GM12878 (cell line): ENCODE results near the gene GPR18. TPM values are rescaled to one million over a fixed set of nuclear protein-coding genes. Genes with fewer than 3 reads are reported as not detected.
"Not testable (repeated sequence)": the region's sequence is repeated elsewhere in the genome, so short reads cannot be mapped to it uniquely, and the experiment has no call there.

Source experiments
- ATAC-seq: fragments of 200-7000 bp; cut with Tn5 transposase; 3 replicates; pipeline ENCODE4 v1.9.1; 2020; ENCODE audit warnings: mild to moderate bottlenecking, moderate library complexity
- BruUV-seq: library from RNA; stranded (reverse); fragments of 400-500 nt; replicated peaks from 2 replicates; lab custom pipeline; 2021; lab: Mats Ljungman, UMichigan
- CTCF ChIA-PET: fragments of 300-600 bp; sonication (Branson Sonifier 250); formaldehyde crosslinking; extraction: SDS; loops from one replicate; lab custom pipeline; 2021; ENCODE audit warnings: inconsistent platforms; lab: Yijun Ruan, JAX
- POLR2A ChIA-PET: fragments of 350-600 bp; formaldehyde crosslinking; extraction: SDS; loops from one replicate; lab custom pipeline; 2021; ENCODE audit warnings: inconsistent platforms; lab: Charles Lee
- RAD21 ChIA-PET: fragments of 300-600 bp; sonication (Branson Sonifier 250); formaldehyde crosslinking; loops from one replicate; lab custom pipeline; 2023; ENCODE audit warnings: antibody characterized with exemption; ENCODE audit not compliant: unreplicated experiment; lab: Charles Lee
- SMC1A ChIA-PET: fragments of 300-600 bp; sonication (Branson Sonifier 250); formaldehyde crosslinking; loops from one replicate; lab custom pipeline; 2023; ENCODE audit not compliant: unreplicated experiment, uncharacterized antibody; lab: Charles Lee
- DNase-seq: peaks from one replicate; pipeline ENCODE4 v3.0.0-alpha.2; 2011; ENCODE audit warnings: low read depth, low spot score
- FAIRE-seq: peaks from 3 replicates; lab custom pipeline; 2011; peaks lifted over from hg19 to GRCh38; lab: Jason Lieb, UNC
- H2AFZ ChIP-seq: 2 replicates; pipeline ENCODE4 v1.6.0; 2011; ENCODE audit warnings: low read depth, low read length, control low read depth; ENCODE audit not compliant: control insufficient read depth
- H3K27ac ChIP-seq: 2 replicates; pipeline ENCODE4 v1.5.1; 2011; ENCODE audit warnings: control low read depth; ENCODE audit not compliant: control insufficient read depth, insufficient read depth
- H3K27me3 ChIP-seq, 2 experiments: replicated peaks in 1 of 2; 2 replicates each; pipeline versions ENCODE4 v1.6.0 to v1.6.1; 2011; ENCODE audit warnings: low read length in 1 of 2; ENCODE audit not compliant: control insufficient read depth in 2 of 2, insufficient read depth in 2 of 2
- H3K36me3 ChIP-seq, 2 experiments: 2 replicates each; pipeline ENCODE4 v1.5.1; 2011; ENCODE audit warnings: low read length in 1 of 2; ENCODE audit not compliant: control insufficient read depth in 2 of 2, insufficient read depth in 2 of 2
- H3K4me1 ChIP-seq: 2 replicates; pipeline ENCODE4 v1.6.1; 2011; ENCODE audit warnings: mild to moderate bottlenecking, low read length, moderate library complexity, mixed read lengths; ENCODE audit not compliant: control insufficient read depth, insufficient read depth
- H3K4me2 ChIP-seq: 2 replicates; pipeline ENCODE4 v1.6.0; 2011; ENCODE audit warnings: control low read depth; ENCODE audit not compliant: control insufficient read depth, insufficient read depth
- H3K4me3 ChIP-seq: fragments of 200-600 bp; sonication (generic); 2 replicates; pipeline ENCODE4 v1.5.1; 2016
- H3K79me2 ChIP-seq: 2 replicates; pipeline ENCODE4 v1.6.0; 2011; ENCODE audit warnings: low read length; ENCODE audit not compliant: control insufficient read depth, insufficient read depth
- H3K9ac ChIP-seq: 2 replicates; pipeline ENCODE4 v1.8.0; 2011; ENCODE audit warnings: low read length, control low read depth, mixed read lengths; ENCODE audit not compliant: control insufficient read depth, insufficient read depth
- H3K9me3 ChIP-seq: replicated peaks from 3 replicates; pipeline ENCODE4 v1.5.1; 2011; ENCODE audit warnings: mild to moderate bottlenecking, low read length; ENCODE audit not compliant: control insufficient read depth, insufficient read depth
- H4K20me1 ChIP-seq: 2 replicates; pipeline ENCODE4 v1.6.0; 2011; ENCODE audit not compliant: control insufficient read depth, insufficient read depth
- CREM ChIP-seq: IDR thresholded peaks from 2 replicates; pipeline ENCODE4 v1.6.1; 2014; ENCODE audit warnings: antibody characterized with exemption, low read depth
- JUNB ChIP-seq: IDR thresholded peaks from 2 replicates; pipeline ENCODE4 v1.6.1; 2016; ENCODE audit warnings: antibody characterized with exemption, mild to moderate bottlenecking
- LARP7 ChIP-seq: fragments of 450-650 bp; IDR thresholded peaks from 2 replicates; pipeline ENCODE4 v1.6.1; 2017; ENCODE audit warnings: mild to moderate bottlenecking
- MTA3 ChIP-seq: IDR thresholded peaks from 2 replicates; pipeline ENCODE4 v1.6.1; 2012; ENCODE audit warnings: low read length, inconsistent platforms, borderline replicate concordance
- RUNX3 ChIP-seq: IDR thresholded peaks from 2 replicates; pipeline ENCODE4 v1.6.1; 2012; ENCODE audit warnings: low read length, inconsistent platforms
- WRNIP1 ChIP-seq: IDR thresholded peaks from 2 replicates; pipeline ENCODE4 v1.6.1; 2011; ENCODE audit warnings: low read depth, low read length, improper control_type of control experiment, borderline replicate concordance
- WGBS: methylation state at CpG from one replicate; pipeline ENCODE4 v1.1.6; 2016; ENCODE audit warnings: low lambda C conversion rate; ENCODE audit not compliant: insufficient replicate concordance, insufficient coverage; ENCODE audit errors: missing lambda C conversion rate; 5-methylcytosine and 5-hydroxymethylcytosine counted together
- in situ Hi-C: fragments of 300-500 bp; cut with MboI; formaldehyde crosslinking; loops from 9 replicates; pipeline ENCODE4 v1.14.3; 2018; ENCODE audit warnings: mixed read lengths
- intact Hi-C: fragments of 100-400 bp; cut with micrococcal nuclease; formaldehyde crosslinking; loops from one replicate; pipeline ENCODE4 v1.14.2; 2022; ENCODE audit not compliant: unreplicated experiment
- polyA plus RNA-seq, 11 experiments: library from polyadenylated mRNA; depleted of rRNA in 4 of 11; unstranded in 6 of 11; stranded (reverse) in 5 of 11; fragments of >200 nt; fragmentation: Nextera tagmentation in 4 of 11; fragmentation: Illumina TruSeq in 1 of 11; extraction: Ambion mirVana in 4 of 11; extraction: Trizol in 1 of 11; gene quantifications; 1 replicate in 1 of 11; 2 replicates in 10 of 11; pipeline versions ENCODE4 v1.2.1 to v1.2.3, GENCODE V29; 2011 to 2016; ENCODE audit warnings: inconsistent platforms in 2 of 11, missing spikeins in 2 of 11, low read depth in 1 of 11
- total RNA-seq, 4 experiments: library from RNA; depleted of rRNA in 3 of 4; stranded (reverse); fragments of >200 nt in 3 of 4; fragmentation: Illumina TruSeq in 1 of 4; extraction: Trizol in 1 of 4; gene quantifications; 2 replicates each; pipeline versions ENCODE4 v1.2.1 to v1.2.3, GENCODE V29; 2013 to 2021

GPR18 gene
- total and polyA plus RNA-seq, 10 of the 15 experiments (the other 5 are each of a cell fraction or from before 2014, with no cell fraction given), result 3.3 to 12.9 (median 5.2) TPM

DNA sequence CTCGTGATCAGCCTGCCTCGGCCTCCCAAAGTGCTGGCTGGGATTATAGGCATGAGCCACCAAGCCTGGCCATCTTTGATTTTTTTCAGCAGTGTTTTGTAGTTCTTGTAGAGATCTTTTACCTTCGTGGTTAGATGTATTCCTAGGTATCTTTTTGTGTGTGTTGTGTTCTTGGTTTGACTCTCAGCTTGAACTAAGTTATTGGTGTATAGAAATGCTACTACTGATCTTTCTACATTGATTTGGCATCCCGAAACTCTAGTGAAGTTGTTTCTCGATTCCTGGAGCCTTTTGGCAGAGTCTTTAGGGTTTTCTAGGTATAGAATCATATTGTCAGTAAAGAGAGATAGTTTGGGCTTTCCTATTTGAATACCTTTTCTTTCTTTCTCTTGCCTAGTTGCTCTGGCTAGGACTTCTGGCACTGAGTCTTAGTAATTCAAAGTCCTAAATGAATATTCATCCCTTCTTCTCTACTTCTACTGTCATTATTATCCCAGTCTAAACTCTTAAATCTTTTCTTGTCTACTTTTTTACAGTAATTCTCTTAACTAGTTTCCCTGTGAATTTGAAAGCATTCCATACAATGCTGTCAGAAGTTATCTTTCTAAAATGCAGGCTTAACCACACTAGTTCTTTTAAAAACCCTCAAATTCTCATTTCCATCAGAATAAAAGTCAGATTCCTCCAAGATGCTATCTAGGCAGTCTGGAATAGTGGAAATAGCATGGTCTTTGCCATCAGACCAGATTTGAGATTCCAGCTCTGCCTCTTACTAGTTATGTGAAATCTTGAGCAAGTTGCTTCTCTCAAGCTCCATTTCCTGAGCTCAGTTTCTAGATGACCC lies 7.0 kb downstream of the GPR18 start:
- no peak overlapping the region for H3K9ac ChIP-seq
- H4K20me1 ChIP-seq, result no peaks in the 10 kb centered on the region
- RAD21 ChIA-PET, result no interaction called here
- no peak overlapping the region for H2AFZ ChIP-seq
- CTCF ChIA-PET, result interaction anchor here (0.6 to 1.6 kb wide), 3 partner anchors 8 to 12 kb away, joined by 3 to 4 read pairs (median 3); no protein-coding TSS in a partner anchor
- H3K4me1 ChIP-seq, result peaks cover 3% of the 10 kb centered on the region; the same call in 1 of the 2 replicates
- 40% methylated on average over 5 of the region's 5 CpGs for WGBS
- H3K4me3 ChIP-seq, result no peak overlapping the region
- in situ Hi-C loops (no loop called here), intact Hi-C loops (no loop called here)
- SMC1A ChIA-PET, result interaction anchor here (0.9 to 2.3 kb wide), 3 partner anchors 9 to 75 kb away, joined by 5 to 9 read pairs (median 6); partner anchors contain the start of gene UBAC2
- H3K27me3 ChIP-seq, result no peaks in the 10 kb centered on the region
- no peaks in the 10 kb centered on the region; the same call in 1 of the 2 replicates for H3K79me2 ChIP-seq
- POLR2A ChIA-PET, result no interaction called here
- peaks cover 3 to 8% of the 10 kb centered on the region in 2 experiments; a peak in 3 of 4 replicates for H3K36me3 ChIP-seq
- H3K4me2 ChIP-seq, result no peak overlapping the region; the same call in 1 of the 2 replicates
- H3K9me3 ChIP-seq, result 0 out of 3 replicates have a peak, but pooled peaks cover 2% of the 10 kb centered on the region
- ATAC-seq, result no peak
- H3K27ac ChIP-seq, result no peak overlapping the region
- no peak for FAIRE-seq
- no TSS peak for BruUV-seq
- DNase-seq, result no peak
- TF ChIP-seq CREM (no peak), WRNIP1 (no peak), JUNB (peak; percentile 22; the same call in 1 of the 2 replicates), LARP7 (no peak), MTA3 (no peak), RUNX3 (peak; percentile 35; the same call in 1 of the 2 replicates)

DNA sequence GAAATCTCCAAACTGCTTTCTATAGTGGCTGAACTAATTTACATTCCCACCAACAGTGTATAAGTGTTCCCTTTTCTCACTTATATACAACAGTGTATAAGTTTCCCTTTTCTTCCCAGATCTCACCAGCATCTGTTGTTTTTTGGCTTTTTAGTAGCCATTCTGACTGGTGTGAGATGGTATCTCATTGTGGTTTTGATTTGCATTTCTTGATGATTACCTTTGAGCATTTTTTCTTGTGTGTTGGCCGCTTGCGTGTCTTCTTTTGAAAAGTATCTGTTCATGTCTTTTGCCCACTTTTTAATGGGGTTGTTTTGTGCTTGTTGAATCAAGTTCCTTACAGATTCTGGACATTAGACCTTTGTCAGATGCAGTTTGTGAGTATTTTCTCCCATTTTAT lies 8.6 kb downstream of the GPR18 start:
- FAIRE-seq, in situ Hi-C loops: not testable (repeated sequence)
- 100% methylated on average over 2 of the region's 2 CpGs for WGBS

DNA sequence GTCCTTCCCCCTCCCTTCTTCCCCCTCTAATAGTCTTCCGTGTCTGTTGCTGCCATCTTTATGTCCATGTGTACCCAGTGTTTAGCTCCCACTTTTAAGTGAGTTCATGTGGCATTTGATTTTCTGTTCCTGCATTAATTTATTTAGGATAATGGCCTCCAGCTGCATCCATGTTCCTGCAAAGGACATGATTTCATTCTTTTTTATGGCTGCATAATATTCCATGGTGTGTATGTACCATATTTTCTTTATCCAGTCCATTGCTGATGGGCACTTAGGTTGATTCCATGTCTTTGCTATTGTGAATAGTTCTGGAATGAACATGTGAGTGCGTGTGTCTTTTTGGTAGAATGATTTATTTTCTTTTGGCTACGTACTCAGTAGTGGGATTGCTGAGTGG lies 9.0 kb downstream of the GPR18 start:
- POLR2A ChIA-PET, intact Hi-C loops, FAIRE-seq, H2AFZ ChIP-seq, H4K20me1 ChIP-seq, RAD21 ChIA-PET, H3K4me1 ChIP-seq, H3K4me3 ChIP-seq, H3K9me3 ChIP-seq, H3K27me3 ChIP-seq, BruUV-seq, DNase-seq, in situ Hi-C loops, H3K36me3 ChIP-seq, H3K9ac ChIP-seq, H3K79me2 ChIP-seq, H3K27ac ChIP-seq, H3K4me2 ChIP-seq, ATAC-seq: not testable (repeated sequence)
- CTCF ChIA-PET, result interaction anchor here (0.8 to 0.9 kb wide), 2 partner anchors 9 to 17 kb away, joined by 3 to 4 read pairs; partner anchors contain the start of gene GPR18
- SMC1A ChIA-PET, result interaction anchor here (0.6 kb wide), 1 partner anchor 143 kb away, joined by 3 read pairs; no protein-coding TSS in a partner anchor
- 100% methylated on average over 3 of the region's 3 CpGs for WGBS

More for the DNA sequence above, 8.6 kb downstream of the GPR18 start:
- H3K4me2 ChIP-seq, H3K4me3 ChIP-seq, intact Hi-C loops, H3K36me3 ChIP-seq, H3K79me2 ChIP-seq, H3K9me3 ChIP-seq, ATAC-seq, H3K27me3 ChIP-seq, H4K20me1 ChIP-seq, H2AFZ ChIP-seq, BruUV-seq, RAD21 ChIA-PET, POLR2A ChIA-PET, H3K27ac ChIP-seq, H3K9ac ChIP-seq, H3K4me1 ChIP-seq, DNase-seq: not testable (repeated sequence)
- ChIA-PET SMC1A (interaction anchor here (0.6 kb wide), 1 partner anchor 142 kb away, joined by 3 read pairs; no protein-coding TSS in a partner anchor), CTCF (interaction anchor here (0.8 kb wide), 1 partner anchor 17 kb away, joined by 3 read pairs; no protein-coding TSS in a partner anchor)
